ENCODE measurements around the gene GRIK5.
A peak's percentile ranks its signal among the peaks of the same experiment; 100 is the strongest.

The GRIK5 gene

GRCh38 chr19:41969772-41970458 is 100.1 kb downstream of the GRIK5 start:
- no peak overlapping the region for H3K4me3 ChIP-seq
- H3K27ac ChIP-seq: no peak overlapping the region

GRCh38 chr19:41968751-41969595 is 101.0 kb downstream of the GRIK5 start:
- H3K27ac ChIP-seq: no peak overlapping the region
- no peak overlapping the region for H3K4me3 ChIP-seq

GRCh38 chr19:41967054-41967783 is 102.8 kb downstream of the GRIK5 start:
- H3K4me3 ChIP-seq: no peak overlapping the region
- H3K27ac ChIP-seq: no peak overlapping the region

- Histone ChIP-seq H3K4me3 (no peak overlapping the region), H3K27ac (no peak overlapping the region)
Measured at GRCh38 chr19:41965106-41965505, 104.9 kb downstream of the GRIK5 start.

- Histone ChIP-seq H3K4me3 (no peak overlapping the region), H3K27ac (no peak overlapping the region)
Measured at GRCh38 chr19:41960973-41961372, 109.0 kb downstream of the GRIK5 start.

GRCh38 chr19:41959056-41960053 is 110.7 kb downstream of the GRIK5 start, which contains the start of gene RABAC1:
RABAC1 (minus strand) TSS chr19:41959321; CDS start chr19:41959292, 29 bp downstream.
- Histone ChIP-seq H3K27ac (peak within 1 kb of the TSS; percentile 54 to 97 (median 89)), H3K4me3 (peak within 1 kb of the TSS; percentile 76 to 100 (median 86))

- H3K27ac ChIP-seq: peak overlapping the region; percentile 54 to 97 (median 89)
- peak overlapping the region; percentile 76 to 100 (median 86) for H3K4me3 ChIP-seq
Measured at GRCh38 chr19:41958367-41959055, 111.5 kb downstream of the GRIK5 start.

- peak overlapping the region; percentile 76 to 100 (median 86) for H3K4me3 ChIP-seq
- H3K27ac ChIP-seq: peak overlapping the region in 16 of 21 experiments; percentile 19 to 97 (median 89)
Measured at GRCh38 chr19:41957838-41958366, 112.1 kb downstream of the GRIK5 start.

- no peak overlapping the region for H3K4me3 ChIP-seq
- H3K27ac ChIP-seq: peak overlapping the region in 6 of 21 experiments; percentile 25 to 95 (median 90)
Measured at GRCh38 chr19:41957161-41957837, 112.7 kb downstream of the GRIK5 start.

GRCh38 chr19:41956621-41957020 is 113.4 kb downstream of the GRIK5 start:
- Histone ChIP-seq H3K27ac (no peak overlapping the region), H3K4me3 (no peak overlapping the region)

- Histone ChIP-seq H3K27ac (no peak overlapping the region), H3K4me3 (no peak overlapping the region)
Measured at GRCh38 chr19:41955521-41955920, 114.5 kb downstream of the GRIK5 start.

- Histone ChIP-seq H3K27ac (no peak overlapping the region), H3K4me3 (no peak overlapping the region)
Measured at GRCh38 chr19:41951686-41952172, 118.3 kb downstream of the GRIK5 start.
